SU-DHL-6 (cell line): ENCODE measurements around the gene TMEM248.

Experiments used
- H2AFZ ChIP-seq: fragments of 200-600 bp; sonication (generic); 2 replicates; pipeline ENCODE4 v1.6.1; 2014; ENCODE audit warnings: low read depth, mild to moderate bottlenecking, moderate library complexity, mixed read lengths, antibody characterized with exemption, low read length; ENCODE audit not compliant: severe bottlenecking
- H3F3A ChIP-seq: fragments of 200-600 bp; shearing (Covaris generic); 2 replicates; pipeline ENCODE4 v1.6.0; 2016; ENCODE audit warnings: antibody characterized with exemption, mild to moderate bottlenecking; ENCODE audit not compliant: insufficient read depth
- H3K27ac ChIP-seq: fragments of 200-600 bp; sonication (generic); 2 replicates; pipeline ENCODE4 v1.5.1; 2016; ENCODE audit warnings: low read depth, mild to moderate bottlenecking, low read length, moderate library complexity, mixed read lengths
- H3K27me3 ChIP-seq: fragments of 200-600 bp; sonication (generic), shearing (Covaris generic); 2 replicates; pipeline ENCODE4 v1.6.0; 2014; ENCODE audit warnings: mild to moderate bottlenecking, low read length
- H3K36me3 ChIP-seq: fragments of 200-600 bp; sonication (generic); 2 replicates; pipeline ENCODE4 v1.6.1; 2014; ENCODE audit warnings: mild to moderate bottlenecking, low read length, mixed read lengths
- H3K4me2 ChIP-seq: fragments of 300-600, 200-600 bp; shearing (Covaris generic), sonication (generic); 2 replicates; pipeline ENCODE4 v1.6.0; 2014; ENCODE audit warnings: low read length, low read depth, mild to moderate bottlenecking; ENCODE audit not compliant: poor library complexity, severe bottlenecking
- H3K4me3 ChIP-seq: fragments of 200-600 bp; sonication (generic); 2 replicates; pipeline ENCODE4 v1.5.1; 2014; ENCODE audit warnings: antibody characterized with exemption, low read length, mild to moderate bottlenecking, mixed read lengths; ENCODE audit not compliant: insufficient read depth, poor library complexity, severe bottlenecking
- H3K79me2 ChIP-seq: fragments of 200-600 bp; sonication (generic); 2 replicates; pipeline ENCODE4 v1.6.1; 2014; ENCODE audit warnings: mild to moderate bottlenecking, low read length, moderate library complexity; ENCODE audit not compliant: insufficient read depth
- H3K9ac ChIP-seq: fragments of 200-600 bp; sonication (generic); 2 replicates; pipeline ENCODE4 v1.7.0; 2014; ENCODE audit warnings: mild to moderate bottlenecking, low read length
- H3K9me2 ChIP-seq: fragments of 200-600 bp; sonication (generic); replicated peaks from 2 replicates; pipeline ENCODE4 v1.6.1; 2014; ENCODE audit warnings: low read length; ENCODE audit not compliant: insufficient read depth
- H3K9me3 ChIP-seq: fragments of 200-600 bp; sonication (generic); 2 replicates; pipeline ENCODE4 v1.6.1; 2014; ENCODE audit warnings: low read length, mixed read lengths; ENCODE audit not compliant: insufficient read depth
- H4K20me1 ChIP-seq: fragments of 200-600 bp; sonication (generic); 2 replicates; pipeline ENCODE4 v1.6.1; 2014; ENCODE audit warnings: low read depth, mild to moderate bottlenecking, antibody characterized with exemption, low read length, moderate library complexity, mixed read lengths
- CTCF ChIP-seq: fragments of 200-600 bp; sonication (generic); IDR thresholded peaks from one replicate; pipeline ENCODE4 v1.5.1; 2017; ENCODE audit warnings: antibody characterized with exemption, mild to moderate bottlenecking, low read length, moderate library complexity; ENCODE audit not compliant: insufficient read depth, poor library complexity, severe bottlenecking
- EZH2phosphoT487 ChIP-seq: fragments of 200-600 bp; sonication (generic), shearing (Covaris generic); conservative IDR thresholded peaks from 2 replicates; pipeline ENCODE4 v1.6.1; 2018; ENCODE audit warnings: mild to moderate bottlenecking, antibody characterized with exemption, low read length, moderate library complexity, mixed read lengths

The TMEM248 gene

DNA sequence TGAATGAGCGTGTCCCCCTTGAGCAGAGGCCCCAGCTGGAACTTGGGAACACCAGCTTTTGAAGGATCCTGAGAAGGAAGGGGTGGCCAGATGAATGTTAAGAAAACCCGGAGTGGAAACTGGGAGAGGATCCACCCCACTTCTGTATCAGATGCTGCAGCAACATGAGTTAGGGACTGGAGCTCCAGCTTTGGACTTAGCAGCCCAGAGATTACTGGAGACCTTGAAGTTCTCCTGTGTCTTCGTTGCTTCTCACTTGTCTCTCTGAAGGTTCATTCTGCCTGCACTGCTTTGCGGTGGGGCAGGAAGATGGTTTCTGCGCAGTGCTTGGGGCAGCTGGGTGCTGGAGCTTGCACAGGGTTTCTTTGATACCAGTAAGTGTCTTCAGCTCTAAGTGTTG is 9.3 kb downstream of the TMEM248 start:
- Histone ChIP-seq H3K4me2 (no peak overlapping the region), H3F3A (no peaks in the 10 kb centered on the region), H3K27ac (no peak overlapping the region), H2AFZ (no peak overlapping the region), H3K79me2 (peaks cover 99% of the 10 kb centered on the region), H3K9me2 (no peaks in the 10 kb centered on the region), H3K9me3 (no peaks in the 10 kb centered on the region), H3K36me3 (0 out of 2 replicates have a peak, but pooled peaks cover 2% of the 10 kb centered on the region), H3K4me3 (no peak overlapping the region), H3K27me3 (no peaks in the 10 kb centered on the region), H4K20me1 (peaks cover 22% of the 10 kb centered on the region; the same call in 1 of the 2 replicates), H3K9ac (no peak overlapping the region)
- TF ChIP-seq EZH2phosphoT487 (no peak), CTCF (no peak)

GRCh38 chr7:66933469-66933868 is 12.4 kb downstream of the TMEM248 start:
- TF ChIP-seq CTCF (no peak), EZH2phosphoT487 (no peak)
- no peak overlapping the region for H3K9ac ChIP-seq
- peaks cover 25% of the 10 kb centered on the region; the same call in 1 of the 2 replicates for H4K20me1 ChIP-seq
- H3F3A ChIP-seq = no peaks in the 10 kb centered on the region
- no peaks in the 10 kb centered on the region for H3K27me3 ChIP-seq
- H3K4me2 ChIP-seq = no peak overlapping the region
- no peaks in the 10 kb centered on the region for H3K9me3 ChIP-seq
- H3K4me3 ChIP-seq = no peak overlapping the region
- H3K79me2 ChIP-seq = peaks cover 99% of the 10 kb centered on the region
- H2AFZ ChIP-seq = no peak overlapping the region
- H3K9me2 ChIP-seq = no peaks in the 10 kb centered on the region
- no peak overlapping the region for H3K27ac ChIP-seq
- H3K36me3 ChIP-seq = no peaks in the 10 kb centered on the region; the same call in 1 of the 2 replicates

- H2AFZ ChIP-seq = no peak overlapping the region
- no peak overlapping the region for H3K27ac ChIP-seq
- no peak overlapping the region for H3K9ac ChIP-seq
- peaks cover 29% of the 10 kb centered on the region; the same call in 1 of the 2 replicates for H4K20me1 ChIP-seq
- H3K4me2 ChIP-seq = no peak overlapping the region
- no peaks in the 10 kb centered on the region for H3K9me2 ChIP-seq
- no peak overlapping the region for H3K4me3 ChIP-seq
- H3F3A ChIP-seq = no peaks in the 10 kb centered on the region
- no peaks in the 10 kb centered on the region for H3K9me3 ChIP-seq
- TF ChIP-seq CTCF = no peak
- no peak for TF ChIP-seq EZH2phosphoT487
- H3K27me3 ChIP-seq = no peaks in the 10 kb centered on the region
- H3K79me2 ChIP-seq = peaks cover 89% of the 10 kb centered on the region
- peaks cover 3% of the 10 kb centered on the region; the same call in 1 of the 2 replicates for H3K36me3 ChIP-seq
These were observed 16.9 kb downstream of the TMEM248 start for GRCh38 chr7:66937940-66938339.
